HepG2 (cell line): ENCODE data around the gene PSMD12. TPM values are rescaled to one million over a fixed set of nuclear protein-coding genes. Genes with fewer than 3 reads are reported as not detected.
A peak's percentile ranks its signal among the peaks of the same experiment; 100 is the strongest.

Source experiments
- CCAR2 ChIP-seq: fragments of 200-400 bp; formaldehyde crosslinking; optimal IDR thresholded peaks from 2 replicates; pipeline ENCODE3; 2018; ENCODE audit warnings: low read depth, mild to moderate bottlenecking, low read length, moderate library complexity
- CREBL2 ChIP-seq: sonication (generic); formaldehyde crosslinking; IDR thresholded peaks from 2 replicates; pipeline ENCODE4 v1.8.1; 2023; ENCODE audit warnings: missing genetic modification reagents, mild to moderate bottlenecking, borderline replicate concordance
- FOXK1 ChIP-seq: sonication (generic); formaldehyde crosslinking; IDR thresholded peaks from 2 replicates; pipeline ENCODE4 v1.4.0; 2020; ENCODE audit warnings: low read depth, missing genetic modification reagents, borderline replicate concordance
- KDM4B ChIP-seq: sonication (generic); formaldehyde crosslinking; IDR thresholded peaks from 2 replicates; pipeline ENCODE4 v1.4.0; 2020; ENCODE audit warnings: missing genetic modification reagents
- PITX1 ChIP-seq: sonication (generic); formaldehyde crosslinking; IDR thresholded peaks from 2 replicates; pipeline ENCODE4 v1.5.1; 2020; ENCODE audit warnings: mild to moderate bottlenecking, missing genetic modification reagents
- RERE ChIP-seq: IDR thresholded peaks from 2 replicates; pipeline ENCODE4 v1.6.1; 2016; ENCODE audit warnings: low read depth, missing genetic modification reagents, missing compliant biosample characterization
- SALL1 ChIP-seq: sonication (generic); formaldehyde crosslinking; IDR thresholded peaks from 2 replicates; pipeline ENCODE4 v1.8.0; 2022; ENCODE audit warnings: mild to moderate bottlenecking, missing genetic modification reagents
- SIX4 ChIP-seq: sonication (generic); formaldehyde crosslinking; IDR thresholded peaks from 2 replicates; pipeline ENCODE4 v1.4.0; 2020; ENCODE audit warnings: missing genetic modification reagents
- TP53 ChIP-seq: sonication (generic); formaldehyde crosslinking; conservative IDR thresholded peaks from 2 replicates; pipeline ENCODE4 v1.4.0; 2020; ENCODE audit warnings: missing genetic modification reagents
- TRIM24 ChIP-seq: sonication (generic); formaldehyde crosslinking; IDR thresholded peaks from 2 replicates; pipeline ENCODE4 v1.8.0; 2022; ENCODE audit warnings: mild to moderate bottlenecking, missing genetic modification reagents
- ZBTB38 ChIP-seq: sonication (generic); formaldehyde crosslinking; IDR thresholded peaks from 2 replicates; pipeline ENCODE4 v1.5.1; 2020; ENCODE audit warnings: mild to moderate bottlenecking, missing genetic modification reagents
- ZKSCAN1 ChIP-seq: fragments of 150-350 bp; IDR thresholded peaks from 2 replicates; pipeline ENCODE4 v1.6.1; 2014; ENCODE audit warnings: low read length
- ZNF121 ChIP-seq: sonication (generic); formaldehyde crosslinking; IDR thresholded peaks from 2 replicates; pipeline ENCODE4 v1.5.0; 2020; ENCODE audit warnings: mild to moderate bottlenecking, missing genetic modification reagents
- ZNF124 ChIP-seq: sonication (generic); formaldehyde crosslinking; IDR thresholded peaks from 2 replicates; pipeline ENCODE4 v1.4.0; 2020; ENCODE audit warnings: missing genetic modification reagents
- ZNF234 ChIP-seq: sonication (generic); formaldehyde crosslinking; conservative IDR thresholded peaks from 2 replicates; pipeline ENCODE4 v1.5.1; 2020; ENCODE audit warnings: mild to moderate bottlenecking, missing genetic modification reagents
- ZNF354B ChIP-seq: sonication (generic); formaldehyde crosslinking; IDR thresholded peaks from 2 replicates; pipeline ENCODE4 v1.8.0; 2022; ENCODE audit warnings: mild to moderate bottlenecking, missing genetic modification reagents
- ZNF703 ChIP-seq: sonication (generic); formaldehyde crosslinking; IDR thresholded peaks from 2 replicates; pipeline ENCODE4 v1.5.1; 2020; ENCODE audit warnings: missing genetic modification reagents, mild to moderate bottlenecking, moderate library complexity, borderline replicate concordance
- ZNF883 ChIP-seq: sonication (generic); formaldehyde crosslinking; IDR thresholded peaks from 2 replicates; pipeline ENCODE4 v1.5.1; 2020; ENCODE audit warnings: mild to moderate bottlenecking, missing genetic modification reagents; ENCODE audit errors: not compliant biosample characterization
- polyA plus RNA-seq, 8 experiments: library from polyadenylated mRNA; depleted of rRNA in 3 of 8; stranded (reverse) in 7 of 8; unstranded in 1 of 8; fragments of >200 nt; fragmentation: Illumina TruSeq in 4 of 8; extraction: Trizol in 4 of 8; gene quantifications; 2 replicates each; pipeline versions ENCODE4 v1.2.1 to v1.2.3, GENCODE V29; 2011 to 2016; ENCODE audit warnings: low read depth in 4 of 8, missing spikeins in 1 of 8, mixed read lengths in 1 of 8; ENCODE audit not compliant: insufficient read depth in 1 of 8
- total RNA-seq, 5 experiments: library from RNA; depleted of rRNA; stranded (reverse); fragments of >200 nt; fragmentation: Illumina TruSeq; extraction: Trizol; gene quantifications; 2 replicates each; pipeline ENCODE4 v1.2.3, GENCODE V29; 2016; ENCODE audit warnings: low read depth in 1 of 5
- TF ChIP-seq, protein P1 (sequence below): sonication (generic); formaldehyde crosslinking; IDR thresholded peaks from 2 replicates; pipeline ENCODE4 v1.4.0; 2020; ENCODE audit warnings: missing genetic modification reagents
- TF ChIP-seq, protein P2 (sequence below): fragments of 450-650 bp; IDR thresholded peaks from 2 replicates; pipeline ENCODE4 v1.6.1; 2017; ENCODE audit warnings: mild to moderate bottlenecking

Gene PSMD12
- total and polyA plus RNA-seq, 2 of the 13 experiments (the other 11 are each of a cell fraction or from before 2014, with no cell fraction given) = 27.4 to 71.7 TPM

DNA sequence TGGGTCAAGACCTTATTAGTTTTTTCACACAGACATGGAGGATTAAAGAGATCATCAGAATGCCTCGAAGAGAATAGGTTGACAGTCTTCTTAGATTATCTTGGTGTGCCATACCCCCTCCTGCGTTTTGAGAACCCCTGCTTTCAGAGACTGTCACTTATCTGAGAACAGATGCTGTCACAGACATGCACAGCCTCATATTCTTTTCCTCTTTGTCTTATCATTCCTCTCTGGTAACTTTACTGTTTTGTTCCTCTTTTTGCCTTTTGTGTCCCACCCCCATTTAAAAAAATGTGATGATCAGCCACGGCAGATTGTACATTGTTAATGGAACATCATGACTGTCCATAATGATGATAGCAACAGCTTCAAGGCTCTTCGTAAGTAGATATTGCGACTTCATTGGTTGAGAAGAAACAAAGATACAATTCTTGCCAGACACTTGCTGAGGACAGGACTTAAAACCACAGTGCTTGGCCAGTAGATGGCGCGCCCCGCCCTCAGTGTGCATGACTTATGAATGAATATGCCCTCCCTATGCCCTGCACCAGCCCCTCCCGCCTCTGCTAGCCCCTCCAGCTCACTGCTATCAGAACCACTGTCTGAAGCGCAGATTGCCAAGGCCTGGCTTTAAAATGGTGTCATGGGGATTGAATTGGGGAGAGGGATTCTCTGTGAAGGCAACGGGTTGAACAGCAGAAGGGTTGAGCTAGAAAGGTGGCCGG is 8.1 kb upstream of the PSMD12 start (continued):
- TF ChIP-seq KDM4B (CRISPR knock-in tag) (no peak), ZNF883 (CRISPR knock-in tag) (no peak), SALL1 (CRISPR knock-in tag) (peak; percentile 76), CREBL2 (CRISPR knock-in tag) (no peak), PITX1 (CRISPR knock-in tag) (peak; percentile 70; the same call in 1 of the 2 replicates), ZNF234 (CRISPR knock-in tag) (no peak), RERE (CRISPR knock-in tag) (no peak), TP53 (CRISPR knock-in tag) (no peak), ZKSCAN1 (no peak), ZNF354B (CRISPR knock-in tag) (0 out of 2 replicates have a peak, but pooled peaks have one; percentile 37), ZNF703 (CRISPR knock-in tag) (no peak), ZNF121 (no peak), CCAR2 (no peak), ZNF124 (CRISPR knock-in tag) (no peak), TRIM24 (CRISPR knock-in tag) (no peak), FOXK1 (no peak), SIX4 (no peak), ZBTB38 (no peak)
- TF ChIP-seq, protein P1, sequence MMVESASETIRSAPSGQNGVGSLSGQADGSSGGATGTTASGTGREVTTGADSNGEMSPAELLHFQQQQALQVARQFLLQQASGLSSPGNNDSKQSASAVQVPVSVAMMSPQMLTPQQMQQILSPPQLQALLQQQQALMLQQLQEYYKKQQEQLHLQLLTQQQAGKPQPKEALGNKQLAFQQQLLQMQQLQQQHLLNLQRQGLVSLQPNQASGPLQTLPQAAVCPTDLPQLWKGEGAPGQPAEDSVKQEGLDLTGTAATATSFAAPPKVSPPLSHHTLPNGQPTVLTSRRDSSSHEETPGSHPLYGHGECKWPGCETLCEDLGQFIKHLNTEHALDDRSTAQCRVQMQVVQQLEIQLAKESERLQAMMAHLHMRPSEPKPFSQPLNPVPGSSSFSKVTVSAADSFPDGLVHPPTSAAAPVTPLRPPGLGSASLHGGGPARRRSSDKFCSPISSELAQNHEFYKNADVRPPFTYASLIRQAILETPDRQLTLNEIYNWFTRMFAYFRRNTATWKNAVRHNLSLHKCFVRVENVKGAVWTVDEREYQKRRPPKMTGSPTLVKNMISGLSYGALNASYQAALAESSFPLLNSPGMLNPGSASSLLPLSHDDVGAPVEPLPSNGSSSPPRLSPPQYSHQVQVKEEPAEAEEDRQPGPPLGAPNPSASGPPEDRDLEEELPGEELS (CRISPR knock-in tag) = no peak
- TF ChIP-seq, protein P2, sequence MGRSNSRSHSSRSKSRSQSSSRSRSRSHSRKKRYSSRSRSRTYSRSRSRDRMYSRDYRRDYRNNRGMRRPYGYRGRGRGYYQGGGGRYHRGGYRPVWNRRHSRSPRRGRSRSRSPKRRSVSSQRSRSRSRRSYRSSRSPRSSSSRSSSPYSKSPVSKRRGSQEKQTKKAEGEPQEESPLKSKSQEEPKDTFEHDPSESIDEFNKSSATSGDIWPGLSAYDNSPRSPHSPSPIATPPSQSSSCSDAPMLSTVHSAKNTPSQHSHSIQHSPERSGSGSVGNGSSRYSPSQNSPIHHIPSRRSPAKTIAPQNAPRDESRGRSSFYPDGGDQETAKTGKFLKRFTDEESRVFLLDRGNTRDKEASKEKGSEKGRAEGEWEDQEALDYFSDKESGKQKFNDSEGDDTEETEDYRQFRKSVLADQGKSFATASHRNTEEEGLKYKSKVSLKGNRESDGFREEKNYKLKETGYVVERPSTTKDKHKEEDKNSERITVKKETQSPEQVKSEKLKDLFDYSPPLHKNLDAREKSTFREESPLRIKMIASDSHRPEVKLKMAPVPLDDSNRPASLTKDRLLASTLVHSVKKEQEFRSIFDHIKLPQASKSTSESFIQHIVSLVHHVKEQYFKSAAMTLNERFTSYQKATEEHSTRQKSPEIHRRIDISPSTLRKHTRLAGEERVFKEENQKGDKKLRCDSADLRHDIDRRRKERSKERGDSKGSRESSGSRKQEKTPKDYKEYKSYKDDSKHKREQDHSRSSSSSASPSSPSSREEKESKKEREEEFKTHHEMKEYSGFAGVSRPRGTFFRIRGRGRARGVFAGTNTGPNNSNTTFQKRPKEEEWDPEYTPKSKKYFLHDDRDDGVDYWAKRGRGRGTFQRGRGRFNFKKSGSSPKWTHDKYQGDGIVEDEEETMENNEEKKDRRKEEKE = no peak
